GM12878 (cell line): ENCODE measurements around the gene KCNAB2. TPM values are rescaled to one million over a fixed set of nuclear protein-coding genes. Genes with fewer than 3 reads are reported as not detected.

ENCODE experiments used
- ATAC-seq: fragments of 200-7000 bp; cut with Tn5 transposase; 3 replicates; pipeline ENCODE4 v1.9.1; 2020; ENCODE audit warnings: mild to moderate bottlenecking, moderate library complexity
- BruUV-seq: library from RNA; stranded (reverse); fragments of 400-500 nt; replicated peaks from 2 replicates; lab custom pipeline; 2021; lab: Mats Ljungman, UMichigan
- CTCF ChIA-PET: fragments of 300-600 bp; sonication (Branson Sonifier 250); formaldehyde crosslinking; extraction: SDS; loops from one replicate; lab custom pipeline; 2021; ENCODE audit warnings: inconsistent platforms; lab: Yijun Ruan, JAX
- POLR2A ChIA-PET: fragments of 350-600 bp; formaldehyde crosslinking; extraction: SDS; loops from one replicate; lab custom pipeline; 2021; ENCODE audit warnings: inconsistent platforms; lab: Charles Lee
- RAD21 ChIA-PET: fragments of 300-600 bp; sonication (Branson Sonifier 250); formaldehyde crosslinking; loops from one replicate; lab custom pipeline; 2023; ENCODE audit warnings: antibody characterized with exemption; ENCODE audit not compliant: unreplicated experiment; lab: Charles Lee
- SMC1A ChIA-PET: fragments of 300-600 bp; sonication (Branson Sonifier 250); formaldehyde crosslinking; loops from one replicate; lab custom pipeline; 2023; ENCODE audit not compliant: unreplicated experiment, uncharacterized antibody; lab: Charles Lee
- DNase-seq: peaks from one replicate; pipeline ENCODE4 v3.0.0-alpha.2; 2011; ENCODE audit warnings: low read depth, low spot score
- FAIRE-seq: peaks from 3 replicates; lab custom pipeline; 2011; peaks lifted over from hg19 to GRCh38; lab: Jason Lieb, UNC
- H2AFZ ChIP-seq: 2 replicates; pipeline ENCODE4 v1.6.0; 2011; ENCODE audit warnings: low read depth, low read length, control low read depth; ENCODE audit not compliant: control insufficient read depth
- H3K27ac ChIP-seq: 2 replicates; pipeline ENCODE4 v1.5.1; 2011; ENCODE audit warnings: control low read depth; ENCODE audit not compliant: control insufficient read depth, insufficient read depth
- H3K27me3 ChIP-seq, 2 experiments: replicated peaks in 1 of 2; 2 replicates each; pipeline versions ENCODE4 v1.6.0 to v1.6.1; 2011; ENCODE audit warnings: low read length in 1 of 2; ENCODE audit not compliant: control insufficient read depth in 2 of 2, insufficient read depth in 2 of 2
- H3K36me3 ChIP-seq, 2 experiments: 2 replicates each; pipeline ENCODE4 v1.5.1; 2011; ENCODE audit warnings: low read length in 1 of 2; ENCODE audit not compliant: control insufficient read depth in 2 of 2, insufficient read depth in 2 of 2
- H3K4me1 ChIP-seq: 2 replicates; pipeline ENCODE4 v1.6.1; 2011; ENCODE audit warnings: mild to moderate bottlenecking, low read length, moderate library complexity, mixed read lengths; ENCODE audit not compliant: control insufficient read depth, insufficient read depth
- H3K4me2 ChIP-seq: 2 replicates; pipeline ENCODE4 v1.6.0; 2011; ENCODE audit warnings: control low read depth; ENCODE audit not compliant: control insufficient read depth, insufficient read depth
- H3K4me3 ChIP-seq: fragments of 200-600 bp; sonication (generic); 2 replicates; pipeline ENCODE4 v1.5.1; 2016
- H3K79me2 ChIP-seq: 2 replicates; pipeline ENCODE4 v1.6.0; 2011; ENCODE audit warnings: low read length; ENCODE audit not compliant: control insufficient read depth, insufficient read depth
- H3K9ac ChIP-seq: 2 replicates; pipeline ENCODE4 v1.8.0; 2011; ENCODE audit warnings: low read length, control low read depth, mixed read lengths; ENCODE audit not compliant: control insufficient read depth, insufficient read depth
- H3K9me3 ChIP-seq: replicated peaks from 3 replicates; pipeline ENCODE4 v1.5.1; 2011; ENCODE audit warnings: mild to moderate bottlenecking, low read length; ENCODE audit not compliant: control insufficient read depth, insufficient read depth
- H4K20me1 ChIP-seq: 2 replicates; pipeline ENCODE4 v1.6.0; 2011; ENCODE audit not compliant: control insufficient read depth, insufficient read depth
- ATF2 ChIP-seq: IDR thresholded peaks from 2 replicates; pipeline ENCODE4 v1.6.1; 2012; ENCODE audit warnings: low read length, inconsistent platforms
- CTCF ChIP-seq, 3 experiments: IDR thresholded peaks in 2 of 3; conservative IDR thresholded peaks in 1 of 3; 2 replicates each; pipeline ENCODE4 v1.5.1; 2011; ENCODE audit warnings: low read depth in 3 of 3, low read length in 3 of 3, mild to moderate bottlenecking in 3 of 3, control low read depth in 2 of 3, moderate library complexity in 2 of 3, inconsistent platforms in 1 of 3, mixed read lengths in 1 of 3; ENCODE audit not compliant: control insufficient read depth in 2 of 3, insufficient read depth in 1 of 3; ENCODE audit errors: extremely low read depth in 1 of 3
- HCFC1 ChIP-seq: fragments of 150-350 bp; IDR thresholded peaks from 2 replicates; pipeline ENCODE4 v1.6.1; 2014; ENCODE audit warnings: low read length
- IKZF2 ChIP-seq, 2 experiments: fragments of 450-650 bp; IDR thresholded peaks; 2 replicates each; pipeline ENCODE4 v1.6.1; 2017; ENCODE audit warnings: mild to moderate bottlenecking in 2 of 2, moderate library complexity in 2 of 2
- MTA2 ChIP-seq: fragments of 450-650 bp; IDR thresholded peaks from 2 replicates; pipeline ENCODE4 v1.6.1; 2016; ENCODE audit warnings: low read depth, mild to moderate bottlenecking, moderate library complexity
- MTA3 ChIP-seq: IDR thresholded peaks from 2 replicates; pipeline ENCODE4 v1.6.1; 2012; ENCODE audit warnings: low read length, inconsistent platforms, borderline replicate concordance
- NFXL1 ChIP-seq: fragments of 450-650 bp; IDR thresholded peaks from 2 replicates; pipeline ENCODE4 v1.6.1; 2017; ENCODE audit warnings: antibody characterized with exemption, mild to moderate bottlenecking, borderline replicate concordance
- PML ChIP-seq: IDR thresholded peaks from 2 replicates; pipeline ENCODE4 v1.6.1; 2012; ENCODE audit warnings: low read length, inconsistent platforms
- POLR2AphosphoS5 ChIP-seq: IDR thresholded peaks from 2 replicates; pipeline ENCODE4 v1.6.1; 2011; ENCODE audit warnings: mild to moderate bottlenecking, low read length, inconsistent platforms
- ZBED1 ChIP-seq: IDR thresholded peaks from 2 replicates; pipeline ENCODE4 v1.6.1; 2016; ENCODE audit warnings: borderline replicate concordance
- WGBS: methylation state at CpG from one replicate; pipeline ENCODE4 v1.1.6; 2016; ENCODE audit warnings: low lambda C conversion rate; ENCODE audit not compliant: insufficient replicate concordance, insufficient coverage; ENCODE audit errors: missing lambda C conversion rate; 5-methylcytosine and 5-hydroxymethylcytosine counted together
- in situ Hi-C: fragments of 300-500 bp; cut with MboI; formaldehyde crosslinking; loops from 9 replicates; pipeline ENCODE4 v1.14.3; 2018; ENCODE audit warnings: mixed read lengths
- intact Hi-C: fragments of 100-400 bp; cut with micrococcal nuclease; formaldehyde crosslinking; loops from one replicate; pipeline ENCODE4 v1.14.2; 2022; ENCODE audit not compliant: unreplicated experiment
- polyA plus RNA-seq, 11 experiments: library from polyadenylated mRNA; depleted of rRNA in 4 of 11; unstranded in 6 of 11; stranded (reverse) in 5 of 11; fragments of >200 nt; fragmentation: Nextera tagmentation in 4 of 11; fragmentation: Illumina TruSeq in 1 of 11; extraction: Ambion mirVana in 4 of 11; extraction: Trizol in 1 of 11; gene quantifications; 1 replicate in 1 of 11; 2 replicates in 10 of 11; pipeline versions ENCODE4 v1.2.1 to v1.2.3, GENCODE V29; 2011 to 2016; ENCODE audit warnings: inconsistent platforms in 2 of 11, missing spikeins in 2 of 11, low read depth in 1 of 11
- total RNA-seq, 4 experiments: library from RNA; depleted of rRNA in 3 of 4; stranded (reverse); fragments of >200 nt in 3 of 4; fragmentation: Illumina TruSeq in 1 of 4; extraction: Trizol in 1 of 4; gene quantifications; 2 replicates each; pipeline versions ENCODE4 v1.2.1 to v1.2.3, GENCODE V29; 2013 to 2021

Gene KCNAB2
- total and polyA plus RNA-seq, 10 of the 15 experiments (the other 5 are each of a cell fraction or from before 2014, with no cell fraction given) = 2.9 to 123 (median 62.4) TPM

GRCh38 chr1:6081901-6082300, 36.2 kb downstream of the KCNAB2 start:
- Histone ChIP-seq H3K4me1 (no peaks in the 10 kb centered on the region), H3K27me3 (no peaks in the 10 kb centered on the region), H4K20me1 (no peaks in the 10 kb centered on the region), H3K4me3 (no peak overlapping the region), H3K9ac (no peak overlapping the region), H3K4me2 (no peak overlapping the region), H3K36me3 (peaks cover 9 to 16% of the 10 kb centered on the region in 2 experiments; a peak in 3 of 4 replicates), H3K79me2 (no peaks in the 10 kb centered on the region), H3K9me3 (no peaks in the 10 kb centered on the region), H2AFZ (no peak overlapping the region), H3K27ac (no peak overlapping the region)
- TF ChIP-seq PML = no peak
- TF ChIP-seq POLR2AphosphoS5 = no peak
- no peak for TF ChIP-seq HCFC1
- no peak for TF ChIP-seq MTA3
- TF ChIP-seq NFXL1 = no peak
- ChIA-PET CTCF (no interaction called here), SMC1A (no interaction called here), POLR2A (no interaction called here), RAD21 (no interaction called here)
- no TSS peak for BruUV-seq
- FAIRE-seq (no peak), DNase-seq (no peak), ATAC-seq (no peak)
- WGBS = 89% methylated on average over 12 of the region's 12 CpGs
- in situ Hi-C loops (no loop called here), intact Hi-C loops (no loop called here)

- no peak overlapping the region for H2AFZ ChIP-seq
- in situ Hi-C loops = no loop called here
- WGBS = 91% methylated on average over 10 of the region's 10 CpGs
- no peak for TF ChIP-seq ATF2
- TF ChIP-seq IKZF2 (IDR thresholded peaks at IDR 0.05) = no peak
- TF ChIP-seq ZBED1 = no peak
- no peak for TF ChIP-seq PML
- TF ChIP-seq MTA2 = no peak
- 0 out of 6 replicates have a peak, but pooled peaks of 1 of the 3 experiments have one; percentile 1 for TF ChIP-seq CTCF (IDR thresholded peaks at IDR 0.05 in 2 of 3, conservative IDR thresholded peaks at IDR 0.05 in 1 of 3; ENCODE audit: control insufficient read depth in 2 of 3, extremely low read depth in 1 of 3, insufficient read depth in 1 of 3, low read depth in 3 of 3, low read length in 3 of 3)
- TF ChIP-seq, all 136 proteins: peak for 1
- intact Hi-C loops = no loop called here
- ChIA-PET RAD21 (no interaction called here), CTCF (no interaction called here), SMC1A (no interaction called here), POLR2A (no interaction called here)
- Histone ChIP-seq H3K4me1 (no peaks in the 10 kb centered on the region), H3K27me3 (no peaks in the 10 kb centered on the region), H3K9ac (no peak overlapping the region), H4K20me1 (no peaks in the 10 kb centered on the region), H3K4me3 (no peak overlapping the region), H3K36me3 (peaks cover 9 to 15% of the 10 kb centered on the region in 2 experiments; a peak in 3 of 4 replicates), H3K27ac (no peak overlapping the region), H3K4me2 (no peak overlapping the region), H3K79me2 (no peaks in the 10 kb centered on the region), H3K9me3 (no peaks in the 10 kb centered on the region)
- BruUV-seq = no TSS peak
- DNase-seq = no peak
- no peak for ATAC-seq
- no peak for FAIRE-seq
Observed at GRCh38 chr1:6082430-6082971, 36.8 kb downstream of the KCNAB2 start.
